Tibial nerve (tissue), 4 donors: ENCODE data around the gene ZNF768. TPM values are rescaled to one million over a fixed set of nuclear protein-coding genes. Genes with fewer than 3 reads are reported as not detected.

Experiments used
- DNase-seq, 2 donors: peaks; one replicate each; pipeline ENCODE4 v3.0.0-alpha.2; 2019; ENCODE audit warnings: low spot score in 2 of 2
- H3K27ac ChIP-seq, 4 donors: fragments of 200-600 bp; sonication (generic) in 3 of 4; one replicate each; pipeline ENCODE4 v1.5.1; 2017 to 2019; ENCODE audit warnings: mild to moderate bottlenecking in 1 of 4
- H3K27me3 ChIP-seq, 2 donors: fragments of 200-600 bp; sonication (generic) in 1 of 2; one replicate each; pipeline versions ENCODE4 v1.5.1 to v1.6.0; 2017 to 2019
- H3K36me3 ChIP-seq, 3 donors: fragments of 200-600 bp; sonication (generic); one replicate each; pipeline ENCODE4 v1.5.1; 2018 to 2019
- H3K4me1 ChIP-seq, 4 donors: fragments of 200-600 bp; sonication (generic) in 3 of 4; one replicate each; pipeline ENCODE4 v1.5.1; 2017 to 2019
- H3K4me3 ChIP-seq, 4 donors: fragments of 200-600 bp; sonication (generic) in 3 of 4; one replicate each; pipeline ENCODE4 v1.5.1; 2017 to 2019; ENCODE audit warnings: mild to moderate bottlenecking in 1 of 4, moderate library complexity in 1 of 4
- H3K9me3 ChIP-seq, 4 donors: fragments of 200-600 bp; sonication (generic) in 3 of 4; one replicate each; pipeline ENCODE4 v1.5.1; 2017 to 2019
- EP300 ChIP-seq, 2 donors: sonication (generic); formaldehyde crosslinking; IDR thresholded peaks; one replicate each; pipeline ENCODE4 v1.6.1; 2017; ENCODE audit warnings: antibody characterized with exemption in 2 of 2, mild to moderate bottlenecking in 1 of 2
- POLR2A ChIP-seq, 2 donors: fragments of 450-650 bp; IDR thresholded peaks; one replicate each; pipeline ENCODE4 v1.6.1; 2017; ENCODE audit warnings: antibody characterized with exemption in 2 of 2, mild to moderate bottlenecking in 2 of 2, moderate library complexity in 2 of 2
- WGBS, 2 donors: methylation state at CpG; one replicate each; pipeline ENCODE4 v1.1.5; 2018; 5-methylcytosine and 5-hydroxymethylcytosine counted together
- total RNA-seq, 4 donors: library from RNA; depleted of rRNA; stranded (reverse); fragments of >200 nt; gene quantifications; one replicate each; pipeline ENCODE4 v1.1.0, GENCODE V29; 2016
- TF ChIP-seq, protein P1 (sequence below), 5 experiments: fragments of 200-600 bp in 3 of 5; fragments of 450-650 bp in 2 of 5; sonication (generic) in 3 of 5; IDR thresholded peaks; one replicate each; pipeline ENCODE4 v1.5.1; 2016 to 2019; ENCODE audit warnings: antibody characterized with exemption in 5 of 5, mild to moderate bottlenecking in 3 of 5, moderate library complexity in 2 of 5

Gene ZNF768
- 10 to 100 TPM; 22.8 to 40.2 (median 31.8) TPM for total RNA-seq

DNA sequence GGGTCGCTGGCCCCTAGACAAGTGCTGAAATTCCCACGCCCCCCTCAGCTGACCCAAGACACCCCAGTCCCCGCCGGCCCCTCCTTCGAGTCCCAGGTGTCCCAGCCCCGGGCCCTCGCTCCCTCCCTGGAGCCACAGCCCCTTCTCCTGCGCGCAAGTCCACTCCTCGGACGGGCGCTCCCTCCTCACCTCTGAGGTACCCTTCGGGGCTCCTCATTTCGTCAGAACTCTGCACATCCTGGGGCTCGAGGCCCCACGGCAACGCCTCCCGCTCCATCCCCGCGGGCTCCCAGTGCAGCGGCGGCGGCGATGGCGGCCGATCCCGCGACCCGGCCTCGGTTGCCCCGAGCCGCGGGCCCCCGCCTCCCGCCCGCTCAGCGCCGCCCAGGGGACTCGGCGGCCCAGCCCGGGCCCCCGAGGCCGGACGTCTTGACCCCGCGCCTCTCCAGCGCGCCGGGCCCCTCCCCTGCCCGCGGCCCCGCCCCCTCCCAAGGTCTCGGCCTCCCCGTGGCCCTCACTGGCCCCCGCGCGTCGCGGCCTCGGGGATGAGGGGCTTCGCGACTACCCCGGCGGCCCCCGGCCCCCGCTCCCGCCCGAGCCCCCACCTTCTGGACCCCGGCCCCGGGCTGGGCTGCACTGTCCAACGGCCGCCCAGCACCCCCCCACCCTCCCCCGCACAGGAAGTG lies at the start of gene ZNF768:
Gene ZNF768, minus strand, starts transcription at position 430 of the 686 bp plus-strand sequence. Its CDS starts 153 bp downstream, at position 277.
- TF ChIP-seq, protein P1, sequence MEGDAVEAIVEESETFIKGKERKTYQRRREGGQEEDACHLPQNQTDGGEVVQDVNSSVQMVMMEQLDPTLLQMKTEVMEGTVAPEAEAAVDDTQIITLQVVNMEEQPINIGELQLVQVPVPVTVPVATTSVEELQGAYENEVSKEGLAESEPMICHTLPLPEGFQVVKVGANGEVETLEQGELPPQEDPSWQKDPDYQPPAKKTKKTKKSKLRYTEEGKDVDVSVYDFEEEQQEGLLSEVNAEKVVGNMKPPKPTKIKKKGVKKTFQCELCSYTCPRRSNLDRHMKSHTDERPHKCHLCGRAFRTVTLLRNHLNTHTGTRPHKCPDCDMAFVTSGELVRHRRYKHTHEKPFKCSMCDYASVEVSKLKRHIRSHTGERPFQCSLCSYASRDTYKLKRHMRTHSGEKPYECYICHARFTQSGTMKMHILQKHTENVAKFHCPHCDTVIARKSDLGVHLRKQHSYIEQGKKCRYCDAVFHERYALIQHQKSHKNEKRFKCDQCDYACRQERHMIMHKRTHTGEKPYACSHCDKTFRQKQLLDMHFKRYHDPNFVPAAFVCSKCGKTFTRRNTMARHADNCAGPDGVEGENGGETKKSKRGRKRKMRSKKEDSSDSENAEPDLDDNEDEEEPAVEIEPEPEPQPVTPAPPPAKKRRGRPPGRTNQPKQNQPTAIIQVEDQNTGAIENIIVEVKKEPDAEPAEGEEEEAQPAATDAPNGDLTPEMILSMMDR (IDR thresholded peaks at IDR 0.05), result no peak
- TF ChIP-seq POLR2A (IDR thresholded peaks at IDR 0.05) (no peak), EP300 (IDR thresholded peaks at IDR 0.05) (no peak)
- WGBS, 2 donors, result 1 to 3% methylated on average over 16 to 19 of the region's 73 CpGs
- peaks cover 0 to 29% (median 0%) of the 10 kb centered on the region in 3 donors for H3K36me3 ChIP-seq
- H3K4me3 ChIP-seq, result peak within 1 kb of the TSS; percentile 66 to 93 (median 80)
- DNase-seq, result no peak
- no peaks in the 10 kb centered on the region for H3K9me3 ChIP-seq
- H3K4me1 ChIP-seq, result peaks cover 0 to 38% (median 11%) of the 10 kb centered on the region in 4 donors
- no peaks in the 10 kb centered on the region for H3K27me3 ChIP-seq
- peak within 1 kb of the TSS; percentile 93 to 99 (median 98) for H3K27ac ChIP-seq

DNA sequence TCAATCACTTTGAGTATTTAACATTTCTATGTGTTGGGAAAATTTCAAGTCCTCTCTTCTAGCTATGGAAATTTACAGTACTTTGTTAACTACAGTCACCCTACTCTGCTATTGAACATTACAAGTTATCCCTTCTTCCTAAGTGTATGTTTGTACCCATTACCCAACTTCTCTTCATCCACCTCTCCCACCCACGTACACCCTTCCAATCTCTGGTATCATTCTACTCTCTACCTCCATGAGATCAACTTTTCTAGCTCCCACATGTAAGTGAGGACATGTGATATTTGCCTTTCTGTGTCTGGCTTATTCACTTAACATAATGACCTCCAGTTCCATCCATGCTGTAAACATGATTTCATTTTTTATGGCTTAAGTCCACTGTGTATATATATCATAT lies 48.3 kb upstream of the ZNF768 start:
- 81 to 84% methylated on average over 1 of the region's 1 CpG for WGBS, 2 donors

DNA sequence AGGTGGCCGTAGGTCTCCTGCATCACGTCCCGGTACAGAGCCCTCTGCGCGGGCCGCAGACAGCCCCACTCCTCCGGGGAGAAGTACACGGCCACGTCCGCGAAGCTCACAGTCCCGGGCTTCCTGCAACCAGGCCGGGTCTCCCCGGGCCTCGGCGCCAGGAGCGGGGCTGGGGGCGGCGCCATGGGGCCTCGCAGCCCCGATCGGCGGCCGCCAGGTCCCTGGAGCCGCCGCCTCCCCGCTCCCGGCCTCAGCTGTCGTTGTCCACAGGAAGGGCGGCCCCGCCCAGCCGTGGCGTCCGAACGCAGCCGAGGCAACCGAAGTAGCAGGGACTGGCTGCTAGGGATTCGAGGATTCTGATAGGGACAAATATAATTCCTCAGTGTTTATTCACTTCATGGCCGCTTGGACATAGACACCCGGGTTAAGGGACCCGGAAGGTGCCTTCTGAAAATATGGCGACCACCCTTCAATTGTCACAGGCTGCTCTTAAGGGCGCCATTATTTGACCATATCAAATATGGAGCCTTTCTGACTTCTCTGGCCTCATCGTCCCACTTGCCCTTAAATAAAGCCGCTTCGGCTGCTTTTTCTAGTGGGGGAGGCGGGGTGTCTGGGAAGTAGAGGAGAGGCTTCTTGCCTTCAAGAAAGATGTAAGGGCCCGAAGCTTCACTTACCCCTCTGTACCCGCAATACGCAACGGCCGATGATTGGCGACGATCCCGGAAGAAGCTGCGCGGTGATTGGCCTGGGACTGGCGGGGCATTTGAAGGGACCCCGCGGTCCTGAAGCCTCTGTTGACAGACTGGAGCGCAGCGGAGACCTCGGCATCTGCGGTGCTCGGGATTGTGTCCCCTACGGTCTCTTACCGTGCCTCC lies 45.3 kb upstream of the ZNF768 start, which contains the start of gene ZNF688:
Gene ZNF688, minus strand, starts transcription at position 270 of the 878 bp plus-strand sequence. Its CDS starts 85 bp downstream, at position 185.
- WGBS, 2 donors, result 1% methylated on average over 37 to 45 of the region's 67 CpGs
- H3K9me3 ChIP-seq, result no peaks in the 10 kb centered on the region
- peaks cover 0 to 26% (median 19%) of the 10 kb centered on the region in 4 donors for H3K4me1 ChIP-seq
- H3K27ac ChIP-seq, result peak within 1 kb of the TSS; percentile 93 to 100 (median 95)
- peak within 1 kb of the TSS; percentile 63 to 96 (median 81) for H3K4me3 ChIP-seq
- H3K27me3 ChIP-seq, result no peaks in the 10 kb centered on the region
- peaks cover 0 to 3% (median 0%) of the 10 kb centered on the region in 3 donors for H3K36me3 ChIP-seq
- peak; percentile 25 to 68 for TF ChIP-seq POLR2A (IDR thresholded peaks at IDR 0.05)
- TF ChIP-seq, protein P1 (IDR thresholded peaks at IDR 0.05), result peak in 2 of 5 experiments; percentile 36 to 44
- TF ChIP-seq EP300 (IDR thresholded peaks at IDR 0.05), result peak; percentile 81 to 96
- peak; percentile 91 to 97 for DNase-seq

More for the DNA sequence above, 48.3 kb upstream of the ZNF768 start:
- Histone ChIP-seq H3K4me3 (no peak overlapping the region), H3K36me3 (peaks cover 0 to 27% (median 0%) of the 10 kb centered on the region in 3 donors), H3K27me3 (no peaks in the 10 kb centered on the region), H3K9me3 (no peaks in the 10 kb centered on the region), H3K4me1 (peaks cover 0 to 21% (median 19%) of the 10 kb centered on the region in 4 donors), H3K27ac (no peak overlapping the region)
- no peak for DNase-seq
- TF ChIP-seq EP300 (IDR thresholded peaks at IDR 0.05) (no peak), POLR2A (IDR thresholded peaks at IDR 0.05) (no peak)
- TF ChIP-seq, protein P1 (IDR thresholded peaks at IDR 0.05), result no peak

DNA sequence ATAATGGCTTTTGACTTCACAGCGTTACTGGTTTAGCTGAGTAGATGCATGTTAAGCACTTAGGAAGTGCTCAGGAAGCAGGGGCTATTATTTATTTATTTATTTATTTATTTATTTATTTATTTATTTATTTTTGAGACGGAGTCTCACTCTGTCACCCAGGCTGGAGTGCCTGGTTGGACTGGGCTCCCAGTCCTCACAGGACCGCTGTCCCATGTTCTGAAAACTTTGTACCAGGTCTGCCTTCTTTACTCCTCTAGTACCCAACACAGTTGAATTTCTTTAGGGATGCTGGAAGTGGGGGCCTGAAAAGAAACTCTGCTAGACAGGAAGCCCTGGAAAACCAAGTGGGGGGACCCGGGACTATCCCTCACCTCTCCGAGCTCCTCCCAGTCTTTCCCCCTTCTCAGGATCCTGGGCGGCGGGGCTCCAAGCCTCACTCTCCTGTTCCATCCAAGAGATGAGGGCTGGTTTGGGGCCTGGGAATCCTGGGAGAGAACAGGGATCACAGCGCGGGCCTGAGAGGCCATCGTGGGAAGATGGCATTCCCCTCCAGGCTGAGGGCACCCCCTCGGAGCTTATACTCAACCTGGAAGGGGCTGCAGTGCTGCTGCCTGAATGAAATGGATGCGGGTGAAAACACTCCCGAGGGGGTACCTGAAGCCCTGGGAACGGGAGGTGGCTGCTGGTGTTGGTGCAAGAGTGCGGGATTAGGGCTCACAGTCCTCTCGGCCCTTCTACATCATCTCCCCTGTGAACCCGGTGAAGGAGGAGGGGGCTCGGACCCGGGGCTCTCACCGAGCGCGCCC lies 44.5 kb upstream of the ZNF768 start:
- DNase-seq, result peak in 1 of 2 donors; percentile 35
- no peaks in the 10 kb centered on the region for H3K27me3 ChIP-seq
- 7 to 15% methylated on average over 10 to 22 of the region's 22 CpGs for WGBS, 2 donors

More for the DNA sequence above, 44.5 kb upstream of the ZNF768 start:
- TF ChIP-seq POLR2A (IDR thresholded peaks at IDR 0.05), result no peak
- TF ChIP-seq, protein P1 (IDR thresholded peaks at IDR 0.05), result no peak
- TF ChIP-seq EP300 (IDR thresholded peaks at IDR 0.05), result no peak
- Histone ChIP-seq H3K27ac (peak overlapping the region; percentile 93 to 100 (median 95)), H3K4me3 (peak overlapping the region; percentile 63 to 96 (median 81)), H3K36me3 (peaks cover 0 to 3% (median 0%) of the 10 kb centered on the region in 3 donors), H3K9me3 (no peaks in the 10 kb centered on the region), H3K4me1 (peaks cover 0 to 26% (median 19%) of the 10 kb centered on the region in 4 donors)
